Epithelial cell of proximal tubule (primary cell): ENCODE data around the gene PAAF1. TPM values are rescaled to one million over a fixed set of nuclear protein-coding genes. Genes with fewer than 3 reads are reported as not detected.
A peak's percentile ranks its signal among the peaks of the same experiment; 100 is the strongest.

ENCODE experiments used
- DNase-seq: peaks from one replicate; pipeline ENCODE4 v3.0.0-alpha.2; 2011; ENCODE audit warnings: low read depth
- H3K4me3 ChIP-seq: 2 replicates; pipeline ENCODE4 v1.5.1; 2011; ENCODE audit warnings: low read depth, mild to moderate bottlenecking, low read length
- total RNA-seq: library from RNA; depleted of rRNA; stranded (reverse); fragments of >200 nt; gene quantifications from 2 replicates; pipeline ENCODE4 v1.2.3, GENCODE V29; 2015
- TF ChIP-seq, protein P1 (sequence below): conservative IDR thresholded peaks from 2 replicates; pipeline ENCODE4 v1.5.1; 2012; ENCODE audit warnings: low read depth, mild to moderate bottlenecking, low read length

Gene PAAF1
- total RNA-seq, 1 donor from 2014 or later, result 6.0 TPM

DNA sequence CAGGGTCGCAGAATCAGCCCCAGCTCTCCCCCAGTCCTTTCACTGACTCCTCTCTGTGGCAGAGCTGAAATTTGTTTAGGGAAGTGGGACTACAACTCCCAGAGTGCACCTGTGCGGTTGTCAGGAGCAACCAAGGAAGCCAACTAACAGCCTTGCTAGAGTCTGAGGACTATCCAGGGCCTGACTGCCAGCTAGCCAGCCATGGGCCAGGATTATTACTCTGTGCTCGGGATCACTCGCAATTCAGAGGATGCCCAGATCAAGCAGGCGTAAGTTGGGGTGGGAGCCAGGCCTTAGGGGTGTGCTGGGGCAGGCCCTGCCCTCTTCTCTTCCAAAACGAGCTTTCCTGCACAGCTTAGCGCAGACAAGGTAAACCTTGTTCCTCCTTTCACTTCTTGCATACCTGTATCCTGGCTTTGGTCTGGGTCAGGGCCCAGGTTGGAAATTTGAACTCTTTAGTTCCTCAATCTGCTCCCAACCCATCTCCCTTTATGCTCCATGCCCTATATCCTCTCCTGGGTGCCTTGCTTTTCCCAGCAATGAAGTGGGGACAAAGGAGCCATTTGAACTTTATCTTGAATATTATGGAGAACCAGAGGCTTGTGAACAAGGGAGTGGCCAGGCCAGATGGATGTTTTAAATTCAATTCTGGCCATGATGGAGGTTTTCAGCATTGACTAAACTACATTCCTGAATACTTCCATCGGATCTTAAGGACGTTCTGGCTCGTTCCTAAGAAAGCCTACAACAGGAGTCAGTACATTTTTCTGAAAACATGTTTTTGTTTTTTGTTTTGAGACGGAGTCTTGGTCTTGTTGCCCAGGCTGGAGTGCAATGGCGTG, 74.3 kb downstream of the PAAF1 start, which contains the start of gene DNAJB13:
Gene DNAJB13 (plus strand): TSS at position 158 of the 842 bp plus-strand sequence. CDS start 44 bp downstream, at position 202.
- H3K4me3 ChIP-seq, result peak within 1 kb of the TSS; percentile 27
- TF ChIP-seq, protein P1, sequence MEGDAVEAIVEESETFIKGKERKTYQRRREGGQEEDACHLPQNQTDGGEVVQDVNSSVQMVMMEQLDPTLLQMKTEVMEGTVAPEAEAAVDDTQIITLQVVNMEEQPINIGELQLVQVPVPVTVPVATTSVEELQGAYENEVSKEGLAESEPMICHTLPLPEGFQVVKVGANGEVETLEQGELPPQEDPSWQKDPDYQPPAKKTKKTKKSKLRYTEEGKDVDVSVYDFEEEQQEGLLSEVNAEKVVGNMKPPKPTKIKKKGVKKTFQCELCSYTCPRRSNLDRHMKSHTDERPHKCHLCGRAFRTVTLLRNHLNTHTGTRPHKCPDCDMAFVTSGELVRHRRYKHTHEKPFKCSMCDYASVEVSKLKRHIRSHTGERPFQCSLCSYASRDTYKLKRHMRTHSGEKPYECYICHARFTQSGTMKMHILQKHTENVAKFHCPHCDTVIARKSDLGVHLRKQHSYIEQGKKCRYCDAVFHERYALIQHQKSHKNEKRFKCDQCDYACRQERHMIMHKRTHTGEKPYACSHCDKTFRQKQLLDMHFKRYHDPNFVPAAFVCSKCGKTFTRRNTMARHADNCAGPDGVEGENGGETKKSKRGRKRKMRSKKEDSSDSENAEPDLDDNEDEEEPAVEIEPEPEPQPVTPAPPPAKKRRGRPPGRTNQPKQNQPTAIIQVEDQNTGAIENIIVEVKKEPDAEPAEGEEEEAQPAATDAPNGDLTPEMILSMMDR, result no peak
- DNase-seq, result no peak

DNA sequence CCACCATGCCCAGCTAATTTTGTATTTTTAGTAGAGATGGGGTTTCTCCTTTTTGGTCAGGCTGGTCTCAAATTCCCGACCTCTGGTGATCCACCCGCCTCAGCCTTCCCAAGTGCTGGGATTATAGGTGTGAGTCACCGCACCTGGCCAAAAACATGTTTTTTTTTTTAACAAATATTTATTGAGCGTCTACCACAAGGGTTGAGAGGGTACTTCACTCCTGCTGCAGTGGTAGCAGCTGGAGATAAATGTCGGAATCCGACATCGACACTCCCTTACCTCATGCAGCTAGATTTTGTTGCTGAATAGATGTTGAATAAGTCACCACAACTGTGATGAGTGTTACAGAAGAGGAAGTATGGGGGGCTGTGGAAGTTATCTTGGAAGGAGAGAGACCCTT, 75.0 kb downstream of the PAAF1 start:
- DNase-seq, result no peak
- H3K4me3 ChIP-seq, result no peak overlapping the region
- TF ChIP-seq, protein P1, result no peak

DNA sequence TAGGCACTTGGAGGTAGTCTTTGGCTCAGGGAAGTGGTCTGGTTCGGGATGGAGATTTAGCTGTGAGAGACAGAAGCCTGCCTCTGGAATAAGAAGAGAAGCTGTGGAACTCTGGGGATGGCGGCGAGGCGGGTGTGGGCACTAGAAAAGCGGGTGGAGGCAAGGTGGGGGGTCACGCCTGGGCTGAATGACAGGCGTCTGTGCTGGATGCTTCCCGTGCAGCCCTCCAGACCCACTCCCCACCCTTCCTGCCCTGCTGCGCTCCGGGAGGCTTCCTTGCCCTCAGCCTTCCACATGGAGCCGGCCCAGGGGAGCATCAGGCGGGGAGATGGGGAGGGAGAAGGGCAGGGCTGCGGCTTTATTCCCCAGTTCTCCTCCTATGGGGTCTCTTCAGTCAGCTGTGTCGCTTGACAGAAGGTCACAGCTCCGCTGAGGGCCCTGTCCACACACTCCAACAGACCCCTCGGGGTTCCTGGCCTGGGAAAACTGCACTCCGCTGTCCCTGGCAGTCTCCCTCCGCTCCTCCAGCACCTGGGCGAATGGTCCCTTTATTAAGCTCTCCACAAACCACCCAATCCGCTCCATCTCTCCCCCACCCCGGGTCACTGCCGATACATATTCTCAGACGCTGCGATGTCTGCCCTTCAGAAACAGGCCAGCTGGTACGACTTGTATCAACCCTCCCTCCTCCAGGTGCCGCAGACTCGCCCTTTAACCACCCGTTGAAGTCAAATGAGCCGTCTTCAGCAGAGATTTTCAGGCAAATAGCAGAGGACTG, 80.3 kb downstream of the PAAF1 start:
- no peak for DNase-seq
- no peak overlapping the region for H3K4me3 ChIP-seq
- TF ChIP-seq, protein P1, result no peak

DNA sequence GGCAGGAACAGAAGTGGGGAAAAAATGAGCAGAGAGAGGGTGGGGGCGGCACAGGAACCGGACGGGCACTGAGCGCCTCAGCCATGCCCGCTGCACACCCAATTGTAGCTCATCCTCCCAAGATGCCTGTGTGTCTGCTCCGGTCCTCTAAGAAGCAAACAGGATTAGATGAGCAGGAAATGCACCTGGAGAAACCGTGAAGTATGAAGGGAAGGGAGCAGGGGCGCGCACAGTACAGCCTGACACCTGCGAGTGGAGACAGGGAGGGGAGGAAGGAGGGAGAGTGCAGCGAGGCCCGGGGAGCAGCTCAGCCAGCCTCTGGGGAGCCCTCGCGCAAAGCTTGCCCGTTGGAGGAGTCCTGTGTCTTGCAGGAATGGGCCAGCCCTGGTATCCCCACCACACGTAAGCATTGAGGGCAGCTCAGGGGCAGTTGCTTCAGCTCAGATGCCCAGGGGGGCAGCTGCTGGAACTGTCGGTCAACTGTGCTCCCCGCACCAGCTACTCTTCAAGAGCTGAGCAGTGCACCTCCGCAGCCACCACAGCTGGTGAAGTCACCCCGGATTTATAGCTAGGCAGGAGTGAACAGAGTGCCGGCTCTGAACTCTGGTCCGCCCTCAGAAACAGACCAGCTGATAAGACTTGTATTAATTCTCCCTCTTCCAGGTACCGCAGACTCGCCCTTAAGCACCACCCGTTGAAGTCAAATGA, 81.0 kb downstream of the PAAF1 start:
- TF ChIP-seq, protein P1, result no peak
- no peak for DNase-seq
- no peak overlapping the region for H3K4me3 ChIP-seq

DNA sequence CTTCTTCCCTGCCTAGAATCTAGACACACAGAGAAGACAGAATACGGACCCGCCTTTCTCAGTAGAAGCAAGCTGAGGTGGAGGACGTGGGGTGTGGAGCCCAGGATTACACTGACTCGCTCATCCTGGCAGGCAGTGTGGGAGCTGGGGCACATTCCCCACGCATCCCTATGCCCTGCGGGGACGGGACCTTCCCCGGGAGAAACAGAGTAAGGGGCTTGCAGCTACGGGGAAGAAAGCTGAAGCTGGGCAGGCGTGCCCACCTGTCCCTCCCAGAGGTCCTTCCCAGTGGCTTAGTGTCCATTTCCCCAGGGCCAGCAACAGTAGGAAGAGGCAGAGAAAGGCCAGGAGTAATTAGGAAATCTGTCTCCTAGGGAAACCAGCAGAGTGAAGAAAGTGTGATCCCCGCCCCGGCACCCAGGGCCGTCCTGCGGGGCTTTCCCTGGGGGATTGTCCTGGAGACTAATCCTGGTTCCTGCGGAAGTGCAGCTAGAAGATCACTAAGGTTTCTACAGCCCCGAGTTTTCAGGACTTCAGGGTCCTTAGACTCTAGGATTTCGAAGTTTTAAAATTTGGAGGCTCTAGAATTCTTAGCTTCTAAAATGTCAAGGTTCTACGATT, 81.8 kb downstream of the PAAF1 start:
- TF ChIP-seq, protein P1, result no peak
- DNase-seq, result no peak
- no peak overlapping the region for H3K4me3 ChIP-seq

DNA sequence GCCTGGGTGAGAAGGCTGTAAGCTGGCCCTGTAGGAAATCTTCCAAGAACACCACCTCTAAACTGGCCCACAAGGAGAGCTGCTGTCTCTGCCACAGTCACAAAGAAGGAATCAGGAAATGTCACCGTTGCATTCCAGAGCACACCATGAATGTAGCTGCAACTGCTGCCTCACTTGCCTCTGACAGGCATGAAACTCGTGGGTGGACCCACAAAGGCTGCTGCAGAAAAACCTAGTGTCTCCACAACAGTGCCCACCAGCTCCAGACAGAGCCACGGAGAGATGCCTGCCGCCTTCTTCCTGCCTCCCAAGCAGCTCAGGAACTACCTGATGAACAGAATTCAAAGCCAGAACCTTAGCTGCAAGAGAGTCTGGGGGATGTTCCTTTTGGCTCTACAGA, 84.5 kb downstream of the PAAF1 start:
- TF ChIP-seq, protein P1, result no peak
- no peak overlapping the region for H3K4me3 ChIP-seq
- no peak for DNase-seq
